ENCODE results near the gene TMEM125.

Gene TMEM125

DNA sequence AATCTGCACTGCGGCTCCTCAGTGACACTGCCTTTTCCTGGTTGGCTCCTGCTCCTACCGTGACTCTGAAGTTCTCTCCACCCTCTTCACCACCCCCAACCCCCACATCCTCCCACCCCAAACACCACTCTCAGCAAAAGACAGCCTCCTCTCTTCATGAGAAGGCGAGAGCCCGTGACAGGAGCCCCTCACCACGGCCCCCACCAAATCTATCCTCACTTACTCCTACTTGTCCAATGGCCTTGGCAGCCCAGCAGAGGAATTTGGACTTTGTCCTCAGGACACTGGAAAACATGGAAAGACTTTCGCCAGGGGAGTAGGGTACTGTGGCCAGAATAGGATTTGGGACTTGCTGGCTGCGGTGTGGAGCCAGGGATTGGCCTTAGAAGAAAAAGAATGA is 6.9 kb downstream of the TMEM125 start:
- H4K20me1 ChIP-seq, result no peaks in the 10 kb centered on the region
- H3K9ac ChIP-seq, result no peak overlapping the region
- no peak overlapping the region for H3K4me2 ChIP-seq
- no peaks in the 10 kb centered on the region for H3K27me3 ChIP-seq
- H3K27ac ChIP-seq, result peak overlapping the region in 1 of 11 experiments; percentile 82; a peak in 1 of 22 replicates
- H3K4me3 ChIP-seq, result no peak overlapping the region
- H3K9me3 ChIP-seq (replicated peaks in 1 of 11), result peaks cover 0 to 10% (median 0%) of the 10 kb centered on the region in 11 experiments; a peak in 4 of 22 replicates
- TF ChIP-seq Cebpa-rat (IDR thresholded peaks at IDR 0.05), result no peak
- peaks cover 11 to 31% (median 25%) of the 10 kb centered on the region in 10 experiments for H3K4me1 ChIP-seq
- no peaks in the 10 kb centered on the region; a peak in 1 of 22 replicates for H3K36me3 ChIP-seq

DNA sequence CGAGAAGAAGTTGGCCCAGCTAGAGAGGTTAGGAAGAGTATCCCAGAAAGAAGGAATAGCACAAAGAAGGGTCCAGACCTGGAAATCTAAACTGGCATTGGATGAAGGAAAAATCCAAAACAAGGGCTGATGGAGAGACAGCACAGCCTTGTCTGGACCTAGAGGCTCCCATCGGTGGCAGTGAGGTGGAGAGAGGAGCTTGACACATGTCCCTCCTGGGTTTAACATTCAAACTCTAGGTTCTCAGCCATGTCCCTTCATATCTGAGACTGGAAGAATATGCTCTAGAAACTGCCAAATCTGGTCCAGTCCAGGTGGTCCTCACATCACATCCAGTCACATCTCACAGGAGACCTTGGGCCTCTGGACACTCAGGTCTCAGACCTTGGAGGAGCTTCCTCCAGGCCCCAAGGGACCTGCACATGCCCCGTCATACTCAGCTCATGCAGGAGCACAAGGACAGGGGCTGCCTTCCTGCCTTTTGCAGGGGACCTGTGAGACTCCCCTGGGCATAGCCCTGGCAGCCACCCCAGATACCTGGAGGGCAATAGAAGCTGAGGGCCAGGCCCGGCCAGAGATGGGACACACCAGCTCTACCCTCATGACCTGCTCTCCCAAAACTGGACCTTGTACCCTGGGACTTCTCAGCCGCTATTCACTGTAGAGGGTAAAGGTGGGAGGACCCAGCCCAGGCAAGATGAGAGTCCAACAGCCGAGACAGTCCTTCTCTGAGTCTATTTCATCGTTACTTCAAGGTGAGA is 7.5 kb downstream of the TMEM125 start:
- Histone ChIP-seq H3K9ac (no peak overlapping the region), H3K4me1 (peaks cover 11 to 31% (median 25%) of the 10 kb centered on the region in 10 experiments), H3K27me3 (no peaks in the 10 kb centered on the region), H3K36me3 (no peaks in the 10 kb centered on the region; a peak in 1 of 22 replicates), H3K9me3 (replicated peaks in 1 of 11) (peaks cover 0 to 10% (median 0%) of the 10 kb centered on the region in 11 experiments; a peak in 4 of 22 replicates), H3K4me3 (no peak overlapping the region), H4K20me1 (no peaks in the 10 kb centered on the region), H3K4me2 (no peak overlapping the region), H3K27ac (peak overlapping the region in 1 of 11 experiments; percentile 22; a peak in 1 of 22 replicates)
- TF ChIP-seq Cebpa-rat (IDR thresholded peaks at IDR 0.05), result no peak

DNA sequence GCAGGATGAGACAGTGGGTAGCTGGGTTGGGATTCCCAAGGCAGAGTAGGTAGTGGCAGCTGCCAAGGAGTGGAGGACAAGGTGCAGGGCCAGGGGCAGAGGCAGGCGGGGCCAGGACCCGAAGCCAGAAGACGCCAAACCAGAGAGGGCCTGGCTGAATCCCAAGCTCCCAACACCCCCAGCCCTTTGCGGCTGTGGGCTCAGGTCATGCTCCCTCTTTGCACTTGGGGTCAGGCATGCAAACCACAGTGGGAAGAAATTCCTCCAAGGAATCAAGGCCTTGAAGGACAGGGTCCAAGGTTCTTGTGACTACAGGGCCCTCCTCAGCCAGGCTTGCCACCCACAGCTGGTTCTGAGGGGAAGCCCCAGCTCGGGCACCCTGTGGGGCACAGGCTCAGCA is 9.4 kb downstream of the TMEM125 start:
- no peaks in the 10 kb centered on the region for H3K9me3 ChIP-seq (replicated peaks in 1 of 11)
- H3K27me3 ChIP-seq, result no peaks in the 10 kb centered on the region
- H3K27ac ChIP-seq, result no peak overlapping the region
- H4K20me1 ChIP-seq, result no peaks in the 10 kb centered on the region
- H3K36me3 ChIP-seq, result no peaks in the 10 kb centered on the region
- TF ChIP-seq Cebpa-rat (IDR thresholded peaks at IDR 0.05), result no peak
- no peak overlapping the region for H3K9ac ChIP-seq
- no peak overlapping the region for H3K4me3 ChIP-seq
- peaks cover 8 to 20% (median 15%) of the 10 kb centered on the region in 10 experiments for H3K4me1 ChIP-seq
- H3K4me2 ChIP-seq, result no peak overlapping the region

GRCh38 chr1:43279666-43280065 is 9.9 kb downstream of the TMEM125 start:
- Histone ChIP-seq H3K36me3 (no peaks in the 10 kb centered on the region), H3K27me3 (no peaks in the 10 kb centered on the region), H4K20me1 (no peaks in the 10 kb centered on the region), H3K9me3 (replicated peaks in 1 of 11) (no peaks in the 10 kb centered on the region), H3K9ac (no peak overlapping the region), H3K4me2 (no peak overlapping the region), H3K4me3 (no peak overlapping the region), H3K27ac (no peak overlapping the region), H3K4me1 (peaks cover 3 to 15% (median 11%) of the 10 kb centered on the region in 10 experiments; a peak in 19 of 20 replicates)
- no peak for TF ChIP-seq Cebpa-rat (IDR thresholded peaks at IDR 0.05)

- peaks cover 0 to 15% (median 7%) of the 10 kb centered on the region in 10 experiments; a peak in 11 of 20 replicates for H3K4me1 ChIP-seq
- no peaks in the 10 kb centered on the region for H4K20me1 ChIP-seq
- no peaks in the 10 kb centered on the region for H3K36me3 ChIP-seq
- no peaks in the 10 kb centered on the region for H3K27me3 ChIP-seq
- TF ChIP-seq Cebpa-rat (IDR thresholded peaks at IDR 0.05), result no peak
- no peak overlapping the region for H3K27ac ChIP-seq
- no peak overlapping the region for H3K9ac ChIP-seq
- H3K9me3 ChIP-seq (replicated peaks in 1 of 11), result no peaks in the 10 kb centered on the region
- H3K4me3 ChIP-seq, result no peak overlapping the region
- H3K4me2 ChIP-seq, result no peak overlapping the region
Observed at GRCh38 chr1:43280692-43281091, 10.9 kb downstream of the TMEM125 start.

DNA sequence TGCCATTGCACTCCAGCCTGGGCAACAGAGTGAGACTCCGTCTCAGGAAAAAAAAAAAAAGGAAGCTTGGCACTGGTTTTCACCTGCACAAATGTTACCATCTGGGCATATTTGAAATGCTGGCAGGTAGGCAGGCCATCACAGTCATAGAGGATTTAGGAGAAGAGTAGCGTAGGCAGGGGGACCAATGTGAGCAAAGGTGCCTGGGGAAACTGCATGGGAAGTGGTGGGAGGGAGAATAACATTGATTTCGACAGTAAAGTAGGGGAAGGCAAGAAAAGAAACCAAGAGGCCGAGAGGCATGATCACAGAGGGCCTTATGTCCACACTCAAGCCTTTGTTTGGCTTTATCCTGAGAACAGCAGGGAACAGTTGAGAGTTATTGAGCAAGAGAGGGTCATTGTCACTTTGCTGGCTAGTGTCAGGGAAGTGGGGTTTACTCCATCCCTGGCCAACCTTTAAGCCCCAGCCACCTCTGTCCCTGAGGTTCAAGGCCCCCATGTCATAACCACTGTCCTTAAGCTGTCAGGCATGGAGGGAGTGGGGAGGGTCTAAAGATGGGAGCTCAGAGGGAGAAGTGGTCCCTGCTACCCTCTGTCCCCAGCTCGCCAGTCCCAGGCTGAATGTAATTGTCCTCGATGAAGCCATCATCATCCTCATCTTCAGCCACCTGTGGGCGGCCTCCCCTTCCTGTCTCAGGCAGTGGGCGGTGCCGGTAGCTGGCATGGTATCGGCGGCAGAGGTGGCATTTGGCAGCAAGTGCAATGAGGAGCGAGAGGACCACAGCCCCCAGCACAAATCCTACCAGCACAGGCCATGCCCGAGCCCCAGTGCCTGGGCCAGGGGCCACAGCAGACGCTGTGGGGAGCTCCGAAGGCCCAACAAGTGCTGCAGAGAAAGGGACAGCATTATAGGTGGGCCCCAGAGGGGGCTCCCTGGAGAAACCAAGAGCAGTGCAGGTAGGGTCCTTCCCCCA is 12.7 kb downstream of the TMEM125 start:
- Histone ChIP-seq H3K27me3 (no peaks in the 10 kb centered on the region), H3K4me1 (peaks cover 0 to 11% (median 6%) of the 10 kb centered on the region in 10 experiments; a peak in 10 of 20 replicates), H3K36me3 (no peaks in the 10 kb centered on the region), H3K9ac (no peak overlapping the region), H3K9me3 (replicated peaks in 1 of 11) (no peaks in the 10 kb centered on the region), H3K4me3 (no peak overlapping the region), H4K20me1 (no peaks in the 10 kb centered on the region), H3K4me2 (no peak overlapping the region), H3K27ac (no peak overlapping the region)
- TF ChIP-seq Cebpa-rat (IDR thresholded peaks at IDR 0.05), result no peak

- no peaks in the 10 kb centered on the region for H3K36me3 ChIP-seq
- H3K9me3 ChIP-seq (replicated peaks in 1 of 11), result no peaks in the 10 kb centered on the region
- no peak for TF ChIP-seq Cebpa-rat (IDR thresholded peaks at IDR 0.05)
- H4K20me1 ChIP-seq, result no peaks in the 10 kb centered on the region
- H3K27ac ChIP-seq, result no peak overlapping the region
- H3K4me2 ChIP-seq, result no peak overlapping the region
- H3K27me3 ChIP-seq, result no peaks in the 10 kb centered on the region
- no peak overlapping the region for H3K9ac ChIP-seq
- peaks cover 0 to 11% (median 6%) of the 10 kb centered on the region in 10 experiments; a peak in 10 of 20 replicates for H3K4me1 ChIP-seq
- H3K4me3 ChIP-seq, result no peak overlapping the region
Observed at GRCh38 chr1:43284065-43284464, 14.3 kb downstream of the TMEM125 start.

GRCh38 chr1:43284546-43285110 is 14.8 kb downstream of the TMEM125 start:
- no peaks in the 10 kb centered on the region for H4K20me1 ChIP-seq
- H3K4me1 ChIP-seq, result peaks cover 0 to 11% (median 6%) of the 10 kb centered on the region in 10 experiments; a peak in 10 of 20 replicates
- no peaks in the 10 kb centered on the region for H3K27me3 ChIP-seq
- H3K9me3 ChIP-seq (replicated peaks in 1 of 11), result no peaks in the 10 kb centered on the region
- no peak overlapping the region for H3K4me3 ChIP-seq
- no peak overlapping the region for H3K9ac ChIP-seq
- no peaks in the 10 kb centered on the region for H3K36me3 ChIP-seq
- TF ChIP-seq Cebpa-rat (IDR thresholded peaks at IDR 0.05), result no peak
- H3K4me2 ChIP-seq, result peak overlapping the region in 3 of 11 experiments; percentile 8 to 15 (median 10); a peak in 1 of 22 replicates
- no peak overlapping the region for H3K27ac ChIP-seq

Data from BLaER1 treated with 17β-estradiol and CSF1 and Interleukin-3, amounts not matched to agents 10 nM and 100 nM (cell line).